Measurements from ENCODE around the gene PLCG2. TPM values are rescaled to one million over a fixed set of nuclear protein-coding genes. Genes with fewer than 3 reads are reported as not detected.

Gene PLCG2
- total RNA-seq, 1 donor from 2014 or later, result 5.7 TPM

DNA sequence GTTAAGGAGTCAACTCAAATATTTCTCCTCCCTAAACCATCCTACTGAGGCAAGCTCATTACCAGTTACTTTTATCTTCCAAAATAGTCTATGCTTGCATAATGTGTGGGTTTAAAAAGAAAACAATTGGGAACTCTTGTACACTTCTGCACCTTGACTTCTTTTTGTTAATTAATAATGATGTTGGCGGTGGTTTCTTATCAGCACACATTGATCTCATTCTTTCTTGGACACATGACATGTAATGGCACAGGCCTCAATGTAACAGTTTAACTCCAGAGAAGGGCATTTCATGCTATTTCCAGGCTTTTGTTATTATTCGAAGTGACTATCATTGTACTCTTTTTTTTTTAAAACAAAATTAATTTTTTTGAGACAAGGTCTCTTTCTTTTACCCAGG, 7.8 kb downstream of the PLCG2 start:
- no peaks in the 10 kb centered on the region for H3K36me3 Mint-ChIP-seq
- no peak for DNase-seq (ENCODE audit: low spot score in 2 of 2, unreplicated experiment in 2 of 2)
- TF ChIP-seq, protein P1, sequence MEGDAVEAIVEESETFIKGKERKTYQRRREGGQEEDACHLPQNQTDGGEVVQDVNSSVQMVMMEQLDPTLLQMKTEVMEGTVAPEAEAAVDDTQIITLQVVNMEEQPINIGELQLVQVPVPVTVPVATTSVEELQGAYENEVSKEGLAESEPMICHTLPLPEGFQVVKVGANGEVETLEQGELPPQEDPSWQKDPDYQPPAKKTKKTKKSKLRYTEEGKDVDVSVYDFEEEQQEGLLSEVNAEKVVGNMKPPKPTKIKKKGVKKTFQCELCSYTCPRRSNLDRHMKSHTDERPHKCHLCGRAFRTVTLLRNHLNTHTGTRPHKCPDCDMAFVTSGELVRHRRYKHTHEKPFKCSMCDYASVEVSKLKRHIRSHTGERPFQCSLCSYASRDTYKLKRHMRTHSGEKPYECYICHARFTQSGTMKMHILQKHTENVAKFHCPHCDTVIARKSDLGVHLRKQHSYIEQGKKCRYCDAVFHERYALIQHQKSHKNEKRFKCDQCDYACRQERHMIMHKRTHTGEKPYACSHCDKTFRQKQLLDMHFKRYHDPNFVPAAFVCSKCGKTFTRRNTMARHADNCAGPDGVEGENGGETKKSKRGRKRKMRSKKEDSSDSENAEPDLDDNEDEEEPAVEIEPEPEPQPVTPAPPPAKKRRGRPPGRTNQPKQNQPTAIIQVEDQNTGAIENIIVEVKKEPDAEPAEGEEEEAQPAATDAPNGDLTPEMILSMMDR (IDR thresholded peaks at IDR 0.05; ENCODE audit: unreplicated experiment), result no peak
- peak overlapping the region; percentile 10 for H3K27ac Mint-ChIP-seq
- peaks cover 20% of the 10 kb centered on the region for H3K4me1 Mint-ChIP-seq
- no peak overlapping the region for H3K4me3 Mint-ChIP-seq
- peaks cover 25% of the 10 kb centered on the region for H3K27me3 Mint-ChIP-seq (ENCODE audit: low read depth)
- H3K9me3 Mint-ChIP-seq, result no peaks in the 10 kb centered on the region

DNA sequence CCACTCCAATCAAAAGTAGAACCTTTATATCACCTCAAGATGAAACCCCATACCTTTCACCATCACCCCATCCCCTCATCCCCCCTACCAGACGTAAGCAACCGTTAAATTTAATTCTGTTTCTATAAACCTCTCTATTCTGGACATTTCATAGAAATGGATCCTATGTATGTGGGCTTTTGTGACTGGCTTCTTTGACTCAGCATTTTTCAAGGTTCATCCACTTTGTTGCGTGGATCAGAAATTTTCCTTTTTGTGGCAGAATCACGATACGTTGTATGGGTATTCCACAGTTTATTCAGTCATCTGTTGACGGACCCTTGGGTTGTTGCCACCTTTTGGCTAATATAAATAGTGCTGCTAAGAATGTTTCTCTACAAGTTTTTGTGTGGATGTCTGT, 8.6 kb downstream of the PLCG2 start:
- Mint-ChIP-seq H3K4me1 (peaks cover 20% of the 10 kb centered on the region), H3K27ac (no peak overlapping the region)

DNA sequence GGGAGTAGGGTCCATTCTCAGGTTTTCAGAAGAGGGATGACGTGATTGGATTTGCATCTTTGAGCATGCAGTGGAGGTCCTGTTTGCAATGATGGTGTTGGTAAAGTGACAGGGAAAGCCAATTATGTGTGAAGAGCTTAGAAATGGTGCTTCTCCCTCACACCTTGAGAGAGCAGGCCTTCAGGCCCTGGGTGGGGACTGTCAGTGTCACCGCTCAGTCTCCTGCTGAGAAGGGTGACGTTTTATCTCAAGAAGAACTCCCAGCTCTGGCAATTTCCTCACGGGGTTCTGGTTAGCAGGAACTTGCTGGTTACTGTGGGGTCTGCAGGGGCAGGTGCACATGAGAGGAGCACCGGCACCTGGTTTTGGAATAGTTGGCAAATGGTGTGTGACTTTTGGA, 11.2 kb downstream of the PLCG2 start:
- H3K27ac Mint-ChIP-seq, result no peak overlapping the region
- DNase-seq (ENCODE audit: low spot score in 2 of 2, unreplicated experiment in 2 of 2), result no peak

More for the DNA sequence above, 8.6 kb downstream of the PLCG2 start:
- Mint-ChIP-seq H3K9me3 (no peaks in the 10 kb centered on the region), H3K27me3 (ENCODE audit: low read depth) (peaks cover 18% of the 10 kb centered on the region), H3K36me3 (no peaks in the 10 kb centered on the region), H3K4me3 (no peak overlapping the region)
- TF ChIP-seq, protein P1 (IDR thresholded peaks at IDR 0.05; ENCODE audit: unreplicated experiment), result no peak
- DNase-seq (ENCODE audit: low spot score in 2 of 2, unreplicated experiment in 2 of 2), result no peak

DNA sequence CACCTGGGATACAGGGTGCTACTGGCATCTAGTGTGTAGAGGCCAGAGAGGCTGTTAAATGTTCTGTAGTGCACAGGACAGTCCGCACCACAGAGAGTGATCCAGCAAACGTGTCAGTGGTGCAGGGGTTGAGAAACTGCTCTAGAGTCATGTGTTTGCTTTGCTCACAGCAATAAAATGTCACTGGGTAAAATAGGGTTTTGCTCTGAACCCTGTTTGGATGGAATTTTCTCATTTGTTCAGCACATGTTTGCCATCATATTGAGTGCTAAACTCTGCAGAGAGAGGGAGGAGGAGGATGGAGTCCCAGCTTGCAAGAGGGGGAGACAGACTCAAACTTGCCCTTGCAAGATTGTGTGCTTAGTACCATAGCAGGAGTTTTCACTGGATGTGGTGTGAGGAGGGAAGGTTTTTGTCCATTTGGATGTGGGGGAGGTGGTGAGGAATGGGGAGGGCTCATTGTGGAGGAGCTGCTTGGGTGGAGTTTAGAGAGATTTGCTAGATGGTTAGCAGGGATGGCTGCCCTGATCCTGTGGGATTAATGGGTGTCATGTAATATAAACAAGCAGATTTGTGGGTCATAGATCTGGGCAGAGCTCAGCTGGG, 11.8 kb downstream of the PLCG2 start:
- DNase-seq (ENCODE audit: low spot score in 2 of 2, unreplicated experiment in 2 of 2), result no peak
- Mint-ChIP-seq H3K27me3 (ENCODE audit: low read depth) (peaks cover 13% of the 10 kb centered on the region), H3K9me3 (no peaks in the 10 kb centered on the region), H3K27ac (no peak overlapping the region), H3K4me1 (peaks cover 13% of the 10 kb centered on the region), H3K4me3 (no peak overlapping the region), H3K36me3 (no peaks in the 10 kb centered on the region)
- TF ChIP-seq, protein P1 (IDR thresholded peaks at IDR 0.05; ENCODE audit: unreplicated experiment), result no peak

More for the DNA sequence above, 11.2 kb downstream of the PLCG2 start:
- Mint-ChIP-seq H3K27me3 (ENCODE audit: low read depth) (peaks cover 13% of the 10 kb centered on the region), H3K4me1 (peaks cover 13% of the 10 kb centered on the region), H3K36me3 (no peaks in the 10 kb centered on the region), H3K9me3 (no peaks in the 10 kb centered on the region), H3K4me3 (no peak overlapping the region)
- TF ChIP-seq, protein P1 (IDR thresholded peaks at IDR 0.05; ENCODE audit: unreplicated experiment), result no peak

DNA sequence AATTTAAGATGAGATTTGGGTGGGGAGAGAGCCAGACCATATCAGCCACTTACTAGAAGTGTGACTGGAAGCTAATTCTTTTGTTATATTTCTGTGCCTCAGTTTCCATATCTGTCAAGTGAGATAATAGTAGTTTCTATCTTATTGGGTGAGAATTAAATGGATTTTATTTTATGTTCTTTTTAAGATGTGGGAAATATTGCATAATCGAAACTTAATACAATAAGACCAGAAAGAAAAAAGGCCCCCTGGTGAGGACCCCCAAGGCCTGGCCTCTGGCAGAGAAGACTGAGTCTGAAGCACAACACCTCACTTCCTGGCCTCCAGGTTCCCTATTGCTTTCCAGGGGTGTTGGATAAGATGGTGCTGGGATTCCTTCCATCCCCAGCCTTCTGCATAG, 13.7 kb downstream of the PLCG2 start:
- Mint-ChIP-seq H3K27me3 (ENCODE audit: low read depth) (peaks cover 11% of the 10 kb centered on the region), H3K4me1 (peaks cover 5% of the 10 kb centered on the region), H3K36me3 (no peaks in the 10 kb centered on the region), H3K27ac (no peak overlapping the region), H3K4me3 (no peak overlapping the region), H3K9me3 (no peaks in the 10 kb centered on the region)
- TF ChIP-seq, protein P1 (IDR thresholded peaks at IDR 0.05; ENCODE audit: unreplicated experiment), result no peak
- no peak for DNase-seq (ENCODE audit: low spot score in 2 of 2, unreplicated experiment in 2 of 2)

All from mesothelial cell of epicardium (in vitro differentiated cells).